Endodermal cell (in vitro differentiated cells): ENCODE measurements around the gene TSEN54. TPM values are rescaled to one million over a fixed set of nuclear protein-coding genes. Genes with fewer than 3 reads are reported as not detected.

Experiments used
- DNase-seq: peaks from one replicate; pipeline ENCODE4 v3.0.0-alpha.2; 2017
- H3K27ac ChIP-seq: 2 replicates; pipeline ENCODE4 v1.5.1; 2013; ENCODE audit warnings: mild to moderate bottlenecking, low read depth, low read length, moderate library complexity
- H3K27me3 ChIP-seq: 2 replicates; pipeline ENCODE4 v1.6.1; 2013; ENCODE audit warnings: mild to moderate bottlenecking, low read length, moderate library complexity; ENCODE audit not compliant: insufficient read depth, control insufficient read depth, poor library complexity, severe bottlenecking
- H3K36me3 ChIP-seq: 2 replicates; pipeline ENCODE4 v1.7.0; 2013; ENCODE audit warnings: mild to moderate bottlenecking, low read length, moderate library complexity; ENCODE audit not compliant: control insufficient read depth, insufficient read depth
- H3K4me1 ChIP-seq: one replicate; pipeline ENCODE4 v1.7.0; 2013; ENCODE audit warnings: low read length; ENCODE audit not compliant: control insufficient read depth, insufficient read depth
- H3K4me3 ChIP-seq: 2 replicates; pipeline ENCODE4 v1.5.1; 2013; ENCODE audit warnings: mild to moderate bottlenecking, low read length, moderate library complexity
- H3K9ac ChIP-seq: 2 replicates; pipeline ENCODE4 v1.6.1; 2013; ENCODE audit warnings: mild to moderate bottlenecking, low read length, moderate library complexity; ENCODE audit not compliant: poor library complexity, severe bottlenecking; ENCODE audit errors: extremely low read depth
- H3K9me3 ChIP-seq: 2 replicates; pipeline ENCODE4 v1.6.1; 2013; ENCODE audit warnings: mild to moderate bottlenecking, low read length, moderate library complexity; ENCODE audit not compliant: control insufficient read depth
- H3K27ac Mint-ChIP-seq: 2 replicates; pipeline ENCODE4 v1.8.0; 2020; ENCODE audit warnings: mixed read lengths
- H3K27me3 Mint-ChIP-seq: 2 replicates; pipeline ENCODE4 v1.8.0; 2021; ENCODE audit warnings: mild to moderate bottlenecking, mixed read lengths; ENCODE audit not compliant: insufficient read depth
- H3K36me3 Mint-ChIP-seq: 2 replicates; pipeline ENCODE4 v1.8.0; 2020; ENCODE audit warnings: low read depth, mixed read lengths
- H3K4me1 Mint-ChIP-seq: 2 replicates; pipeline ENCODE4 v1.8.0; 2020; ENCODE audit warnings: mixed read lengths
- H3K4me3 Mint-ChIP-seq: 2 replicates; pipeline ENCODE4 v1.8.0; 2020; ENCODE audit warnings: mild to moderate bottlenecking, moderate library complexity, mixed read lengths
- H3K9me3 Mint-ChIP-seq: 2 replicates; pipeline ENCODE4 v1.8.0; 2020; ENCODE audit warnings: mild to moderate bottlenecking, mixed read lengths
- WGBS, 2 experiments: methylation state at CpG; one replicate each; pipeline versions ENCODE4 v1.1.5 to v1.1.7; 2013; ENCODE audit warnings: missing lambda C conversion rate in 2 of 2, mixed read lengths in 1 of 2; ENCODE audit not compliant: insufficient coverage in 1 of 2, insufficient read length in 1 of 2; 5-methylcytosine and 5-hydroxymethylcytosine counted together
- long read RNA-seq, 4 experiments: library from polyadenylated mRNA in 2 of 4; library from RNA in 1 of 4; library from capped mRNA in 1 of 4; stranded (forward) in 3 of 4; unstranded in 1 of 4; transcript quantifications; one replicate each; pipeline ENCODE4 v2.0.0, GENCODE V29; 2020 to 2021; ENCODE audit warnings: inconsistent platforms in 1 of 4
- polyA plus RNA-seq, 2 experiments: library from polyadenylated mRNA; stranded (reverse); fragments of 50-300 nt; gene quantifications; one replicate each; pipeline ENCODE4 v1.2.3, GENCODE V29; 2013
- total RNA-seq, 2 donors: library from RNA; stranded (reverse); fragmentation: NEBNext Ultra II Directional in 1 of 2; extraction: Animal tissue kit (Norgen Biotek cat#: 25700) in 1 of 2; gene quantifications; 2 replicates in 1 of 2; 3 replicates in 1 of 2; pipeline ENCODE4 v1.2.1, GENCODE V29; 2021
- TF ChIP-seq, protein P1 (sequence below): fragments of 200-600 bp; sonication (generic); conservative IDR thresholded peaks from 2 replicates; pipeline ENCODE4 v1.5.0; 2021; ENCODE audit warnings: antibody characterized with exemption, mild to moderate bottlenecking

The TSEN54 gene
- total RNA-seq, result 10 to 100 TPM; 37.7 to 39.1 TPM
- 30.2 TPM for polyA plus RNA-seq (2013, experiment 1 of 2)
- polyA plus RNA-seq (2013, experiment 2 of 2), result 32.7 TPM
- long read RNA-seq, experiment 1, partial matches to known transcripts, result 6 of 13 reads
- long read RNA-seq, experiment 1, other reads (novel, unspliced or antisense), result 6 of 13 reads
- long read RNA-seq, experiment 2, transcript TSEN54-201 (11 exons, 1,944 nt), result major isoform, 51 of 89 reads
- long read RNA-seq, experiment 2, partial matches to known transcripts, result 8 of 89 reads
- long read RNA-seq, experiment 2, other reads (novel, unspliced or antisense), result 28 of 89 reads
- long read RNA-seq, experiment 3, transcript TSEN54-201 (11 exons, 1,944 nt), result major isoform, 191 of 277 reads
- long read RNA-seq, experiment 3, partial matches to known transcripts, result 26 of 277 reads
- long read RNA-seq, experiment 3, other reads (novel, unspliced or antisense), result 59 of 277 reads
- long read RNA-seq, experiment 4, partial matches to known transcripts, result 2 of 6 reads
- long read RNA-seq, experiment 4, other reads (novel, unspliced or antisense), result 2 of 6 reads

GRCh38 chr17:75516255-75516618 lies at the start of gene TSEN54:
TSS of gene TSEN54 (plus strand) at chr17:75516528. CDS start at chr17:75516561, 33 bp downstream.
- no peaks in the 10 kb centered on the region for H3K4me1 Mint-ChIP-seq
- H3K4me1 ChIP-seq, result peaks cover 7% of the 10 kb centered on the region
- peak within 1 kb of the TSS; percentile 91 for H3K4me3 ChIP-seq
- peaks cover 29% of the 10 kb centered on the region for H3K36me3 Mint-ChIP-seq
- no peaks in the 10 kb centered on the region for H3K9me3 ChIP-seq
- peak within 1 kb of the TSS; percentile 70 for H3K4me3 Mint-ChIP-seq
- no peak within 1 kb of the TSS for H3K27ac Mint-ChIP-seq
- 0% methylated on average over 13 to 45 of the region's 45 CpGs for WGBS, 2 experiments
- H3K27ac ChIP-seq, result no peak within 1 kb of the TSS
- H3K27me3 Mint-ChIP-seq, result no peaks in the 10 kb centered on the region
- TF ChIP-seq, protein P1, sequence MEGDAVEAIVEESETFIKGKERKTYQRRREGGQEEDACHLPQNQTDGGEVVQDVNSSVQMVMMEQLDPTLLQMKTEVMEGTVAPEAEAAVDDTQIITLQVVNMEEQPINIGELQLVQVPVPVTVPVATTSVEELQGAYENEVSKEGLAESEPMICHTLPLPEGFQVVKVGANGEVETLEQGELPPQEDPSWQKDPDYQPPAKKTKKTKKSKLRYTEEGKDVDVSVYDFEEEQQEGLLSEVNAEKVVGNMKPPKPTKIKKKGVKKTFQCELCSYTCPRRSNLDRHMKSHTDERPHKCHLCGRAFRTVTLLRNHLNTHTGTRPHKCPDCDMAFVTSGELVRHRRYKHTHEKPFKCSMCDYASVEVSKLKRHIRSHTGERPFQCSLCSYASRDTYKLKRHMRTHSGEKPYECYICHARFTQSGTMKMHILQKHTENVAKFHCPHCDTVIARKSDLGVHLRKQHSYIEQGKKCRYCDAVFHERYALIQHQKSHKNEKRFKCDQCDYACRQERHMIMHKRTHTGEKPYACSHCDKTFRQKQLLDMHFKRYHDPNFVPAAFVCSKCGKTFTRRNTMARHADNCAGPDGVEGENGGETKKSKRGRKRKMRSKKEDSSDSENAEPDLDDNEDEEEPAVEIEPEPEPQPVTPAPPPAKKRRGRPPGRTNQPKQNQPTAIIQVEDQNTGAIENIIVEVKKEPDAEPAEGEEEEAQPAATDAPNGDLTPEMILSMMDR, result no peak
- peak; percentile 98 for DNase-seq
- H3K36me3 ChIP-seq, result peaks cover 14% of the 10 kb centered on the region
- no peaks in the 10 kb centered on the region for H3K27me3 ChIP-seq
- peak within 1 kb of the TSS; percentile 90 for H3K9ac ChIP-seq
- H3K9me3 Mint-ChIP-seq, result no peaks in the 10 kb centered on the region

DNA sequence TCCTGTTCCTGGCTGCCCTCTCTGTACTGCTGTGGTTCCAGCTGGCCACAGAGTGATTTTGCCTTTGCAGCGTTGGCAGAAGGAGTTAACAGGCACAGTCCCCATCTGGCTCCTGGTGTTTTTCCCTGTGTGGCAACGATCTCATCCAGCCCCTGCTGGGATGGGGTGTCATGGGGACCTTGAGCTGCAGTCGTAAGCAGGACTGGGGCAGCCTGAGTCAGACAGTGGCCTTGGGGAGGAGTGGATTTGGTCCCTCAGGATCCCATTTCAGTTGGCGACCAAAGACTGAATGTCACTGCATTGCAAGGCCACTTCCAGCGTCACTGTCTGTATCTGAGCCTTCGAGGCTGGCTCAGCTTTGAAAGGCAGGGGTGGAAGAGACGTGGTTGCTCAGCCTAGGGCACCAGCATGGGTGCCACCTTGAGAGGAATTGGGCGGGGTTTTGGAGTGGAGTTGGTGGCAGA lies 48.0 kb upstream of the TSEN54 start:
- H3K9me3 Mint-ChIP-seq, result no peaks in the 10 kb centered on the region
- no peak overlapping the region for H3K27ac Mint-ChIP-seq
- Histone ChIP-seq H3K4me3 (no peak overlapping the region), H3K9ac (no peak overlapping the region), H3K27me3 (no peaks in the 10 kb centered on the region), H3K9me3 (no peaks in the 10 kb centered on the region), H3K27ac (no peak overlapping the region), H3K4me1 (no peaks in the 10 kb centered on the region), H3K36me3 (peaks cover 11% of the 10 kb centered on the region)
- peaks cover 23% of the 10 kb centered on the region for H3K36me3 Mint-ChIP-seq
- no peaks in the 10 kb centered on the region for H3K27me3 Mint-ChIP-seq
- H3K4me1 Mint-ChIP-seq, result no peaks in the 10 kb centered on the region
- no peak overlapping the region for H3K4me3 Mint-ChIP-seq
- TF ChIP-seq, protein P1, result no peak
- DNase-seq, result no peak
- WGBS, 2 experiments, result 90% methylated on average over 8 of the region's 8 CpGs

GRCh38 chr17:75468779-75469373 lies 47.5 kb upstream of the TSEN54 start:
- peaks cover 27% of the 10 kb centered on the region for H3K36me3 Mint-ChIP-seq
- Histone ChIP-seq H3K4me3 (no peak overlapping the region), H3K27me3 (no peaks in the 10 kb centered on the region), H3K27ac (no peak overlapping the region), H3K9me3 (no peaks in the 10 kb centered on the region), H3K4me1 (no peaks in the 10 kb centered on the region), H3K9ac (no peak overlapping the region), H3K36me3 (peaks cover 15% of the 10 kb centered on the region)
- TF ChIP-seq, protein P1, result no peak
- no peak overlapping the region for H3K4me3 Mint-ChIP-seq
- DNase-seq, result no peak
- WGBS, 2 experiments, result 95 to 97% methylated on average over 10 to 13 of the region's 13 CpGs
- no peak overlapping the region for H3K27ac Mint-ChIP-seq
- H3K4me1 Mint-ChIP-seq, result no peaks in the 10 kb centered on the region
- H3K27me3 Mint-ChIP-seq, result no peaks in the 10 kb centered on the region
- no peaks in the 10 kb centered on the region for H3K9me3 Mint-ChIP-seq
